NT2/D1 (cell line): ENCODE measurements around the gene CCDC149.

Experiments
- SUZ12 ChIP-seq: IDR thresholded peaks from 2 replicates; pipeline ENCODE4 v1.6.1; 2011; ENCODE audit not compliant: insufficient read length, insufficient read depth; ENCODE audit errors: extremely low read depth
- YY1 ChIP-seq: IDR thresholded peaks from 2 replicates; pipeline ENCODE4 v1.6.1; 2011; ENCODE audit not compliant: insufficient read length, insufficient read depth
- ZNF274 ChIP-seq: IDR thresholded peaks from 2 replicates; pipeline ENCODE4 v1.6.1; 2011; ENCODE audit warnings: mild to moderate bottlenecking, low read depth, low read length

DNA sequence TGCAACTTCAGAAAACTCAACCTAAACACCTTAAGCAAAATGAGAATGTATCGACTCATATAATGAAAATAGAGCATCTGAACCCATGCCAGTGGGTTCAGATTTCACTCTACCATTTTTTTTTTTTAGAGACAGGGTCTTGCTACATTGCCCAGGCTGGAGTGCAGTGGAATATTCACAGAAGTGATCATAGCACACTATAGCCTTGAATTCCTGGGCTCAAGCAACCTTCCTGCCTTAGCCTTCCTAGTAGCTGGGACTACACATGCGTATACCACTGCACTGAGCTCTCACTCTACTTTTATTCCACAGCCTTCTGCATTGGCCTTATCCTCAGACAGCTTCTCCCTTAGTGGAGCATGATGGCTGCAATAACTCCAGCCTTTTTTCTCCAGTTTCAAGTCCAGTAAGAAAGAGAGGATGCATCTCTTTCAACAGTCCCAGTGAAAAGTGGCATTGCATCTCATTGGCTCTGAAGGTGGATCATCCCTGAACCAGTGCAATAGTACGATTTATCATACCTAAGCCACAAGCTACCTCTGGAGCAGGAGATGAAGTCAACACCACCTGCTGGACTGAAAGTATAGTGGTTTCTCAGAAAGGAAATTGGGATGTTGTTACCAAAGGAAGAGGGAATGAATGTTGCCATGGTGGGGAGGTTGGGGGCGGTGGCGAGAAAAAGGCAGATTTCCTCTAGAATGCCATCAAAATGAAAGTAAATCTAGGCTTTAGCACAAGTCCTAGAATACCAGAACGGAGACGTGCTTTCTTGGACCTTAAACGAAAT lies 119.4 kb downstream of the CCDC149 start:
- TF ChIP-seq YY1 (no peak), SUZ12 (no peak), ZNF274 (no peak)
